ENCODE results near the gene BPIFB3. TPM values are rescaled to one million over a fixed set of nuclear protein-coding genes. Genes with fewer than 3 reads are reported as not detected.

The BPIFB3 gene
- polyA plus RNA-seq, 1 experiment: not detected

GRCh38 chr20:33028875-33029274, 24.8 kb upstream of the BPIFB3 start:
- DNase-seq (ENCODE audit: low read depth): no peak
- CTCF ChIA-PET: no interaction called here
- POLR2A ChIA-PET: no interaction called here

GRCh38 chr20:33030076-33030475, 23.6 kb upstream of the BPIFB3 start:
- no peak for DNase-seq (ENCODE audit: low read depth)
- ChIA-PET POLR2A (no interaction called here), CTCF (no interaction called here)
- 0 out of 2 replicates have a peak, but pooled peaks cover 2% of the 10 kb centered on the region for H3K27me3 ChIP-seq (ENCODE audit: control insufficient read depth, insufficient read depth, low read length)
- H3K4me3 ChIP-seq (ENCODE audit: low read depth, low read length): no peak overlapping the region
- no peak for TF ChIP-seq CTCF (IDR thresholded peaks at IDR 0.05; ENCODE audit: insufficient read depth, low read depth, low read length)
- no peaks in the 10 kb centered on the region for H3K36me3 ChIP-seq (ENCODE audit: control insufficient read depth, insufficient read depth, low read length)

More at GRCh38 chr20:33028875-33029274, 24.8 kb upstream of the BPIFB3 start:
- H3K4me3 ChIP-seq (ENCODE audit: low read depth, low read length): no peak overlapping the region
- H3K27me3 ChIP-seq (ENCODE audit: control insufficient read depth, insufficient read depth, low read length): 0 out of 2 replicates have a peak, but pooled peaks cover 2% of the 10 kb centered on the region
- no peak for TF ChIP-seq CTCF (IDR thresholded peaks at IDR 0.05; ENCODE audit: insufficient read depth, low read depth, low read length)
- no peaks in the 10 kb centered on the region for H3K36me3 ChIP-seq (ENCODE audit: control insufficient read depth, insufficient read depth, low read length)

- Histone ChIP-seq H3K27me3 (ENCODE audit: control insufficient read depth, insufficient read depth, low read length) (0 out of 2 replicates have a peak, but pooled peaks cover 2% of the 10 kb centered on the region), H3K36me3 (ENCODE audit: control insufficient read depth, insufficient read depth, low read length) (no peaks in the 10 kb centered on the region), H3K4me3 (ENCODE audit: low read depth, low read length) (no peak overlapping the region)
- TF ChIP-seq CTCF (IDR thresholded peaks at IDR 0.05; ENCODE audit: insufficient read depth, low read depth, low read length): no peak
- DNase-seq (ENCODE audit: low read depth): no peak
- ChIA-PET CTCF (no interaction called here), POLR2A (no interaction called here)
Measured at GRCh38 chr20:33030569-33030968, 23.1 kb upstream of the BPIFB3 start.

- Histone ChIP-seq H3K4me3 (ENCODE audit: low read depth, low read length) (no peak within 1 kb of the TSS), H3K27me3 (ENCODE audit: control insufficient read depth, insufficient read depth, low read length) (0 out of 2 replicates have a peak, but pooled peaks cover 2% of the 10 kb centered on the region), H3K36me3 (ENCODE audit: control insufficient read depth, insufficient read depth, low read length) (no peaks in the 10 kb centered on the region)
- POLR2A ChIA-PET: no interaction called here
- no peak for TF ChIP-seq CTCF (IDR thresholded peaks at IDR 0.05; ENCODE audit: insufficient read depth, low read depth, low read length)
- DNase-seq (ENCODE audit: low read depth): no peak
- CTCF ChIA-PET: no interaction called here
Measured at GRCh38 chr20:33031531-33031930, 22.2 kb upstream of the BPIFB3 start, which contains the start of gene BPIFB6. BPIFB6 (plus strand) TSS chr20:33031648; CDS start chr20:33031648, 0 bp downstream.

- CTCF ChIA-PET: no interaction called here
- DNase-seq (ENCODE audit: low read depth): no peak
- POLR2A ChIA-PET: no interaction called here
- Histone ChIP-seq H3K27me3 (ENCODE audit: control insufficient read depth, insufficient read depth, low read length) (0 out of 2 replicates have a peak, but pooled peaks cover 2% of the 10 kb centered on the region), H3K36me3 (ENCODE audit: control insufficient read depth, insufficient read depth, low read length) (no peaks in the 10 kb centered on the region), H3K4me3 (ENCODE audit: low read depth, low read length) (no peak overlapping the region)
- TF ChIP-seq CTCF (IDR thresholded peaks at IDR 0.05; ENCODE audit: insufficient read depth, low read depth, low read length): no peak
Measured at GRCh38 chr20:33032555-33032954, 21.1 kb upstream of the BPIFB3 start.
